Measurements from ENCODE around the gene OLIG2.

The OLIG2 gene

DNA sequence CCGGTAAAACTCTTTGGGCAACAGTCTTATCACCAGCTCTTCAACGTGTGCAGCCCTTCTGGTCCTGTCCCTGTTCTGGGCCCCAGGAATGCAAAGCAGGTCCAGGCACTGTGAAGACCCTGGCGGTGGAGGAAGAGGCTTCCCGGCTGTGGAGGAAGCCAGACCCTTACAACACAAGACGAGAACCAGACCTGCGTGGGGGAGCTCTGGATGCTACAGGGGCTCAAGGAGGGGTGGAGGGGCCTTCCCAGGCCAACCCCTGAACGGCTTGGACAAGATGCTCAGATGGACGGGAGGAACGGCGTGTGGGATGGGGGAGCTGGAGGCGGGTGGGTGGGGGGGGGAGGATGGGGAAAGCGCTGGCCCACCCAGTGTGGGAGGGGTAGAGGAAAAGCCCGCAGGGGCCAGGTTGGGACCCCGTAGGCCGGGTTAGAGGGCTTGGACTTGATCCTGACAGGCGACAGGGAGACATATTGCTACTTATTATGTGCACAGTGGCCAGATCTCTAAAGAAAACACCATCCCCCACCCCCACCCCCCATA lies 5.1 kb upstream of the OLIG2 start:
- no peak for DNase-seq

DNA sequence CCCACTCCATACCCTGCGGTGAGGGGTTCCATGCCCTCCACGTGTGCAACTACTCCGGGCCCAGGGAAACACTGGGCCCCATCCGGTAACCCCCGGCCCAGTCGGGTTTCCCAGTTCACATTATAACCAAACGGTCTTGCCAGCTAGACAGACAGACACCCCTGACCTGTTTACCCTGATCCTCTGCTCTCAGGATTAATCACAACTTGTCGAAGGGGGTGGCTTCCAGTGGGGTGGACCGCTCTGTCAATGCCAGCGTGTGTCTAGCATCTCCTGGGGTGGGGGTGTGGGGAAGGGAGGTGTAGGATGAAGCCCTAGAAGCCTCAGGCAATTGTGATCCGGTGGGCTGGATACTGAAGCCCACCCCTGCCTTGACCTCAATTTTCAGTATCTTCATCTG lies 4.6 kb upstream of the OLIG2 start:
- DNase-seq: no peak

DNA sequence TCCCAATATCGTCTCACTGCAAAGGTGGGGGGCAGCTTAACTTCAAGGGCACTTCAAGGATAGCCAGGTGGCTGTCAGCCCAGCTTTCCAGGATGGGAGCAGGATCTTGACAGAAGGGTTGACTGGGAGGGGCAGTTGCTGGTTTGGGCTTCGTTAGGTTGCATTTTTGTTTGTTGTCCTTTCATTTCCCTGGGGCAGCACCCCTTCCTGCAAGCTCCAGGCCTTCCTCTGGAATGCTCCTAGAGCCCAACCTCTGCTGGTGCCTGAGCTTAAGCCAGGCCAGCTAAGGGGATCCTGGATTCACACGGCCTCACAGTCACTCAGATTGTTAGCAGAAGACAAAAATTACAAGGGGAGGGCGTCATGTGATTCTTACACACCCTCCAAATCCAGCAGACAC lies 4.1 kb upstream of the OLIG2 start:
- no peak for DNase-seq

GRCh38 chr21:33022489-33022827 lies 3.3 kb upstream of the OLIG2 start:
- no peak for DNase-seq

GRCh38 chr21:33022828-33023573 lies 2.7 kb upstream of the OLIG2 start:
- DNase-seq: no peak

- no peak for DNase-seq
Observed at GRCh38 chr21:33023574-33024200, 2.0 kb upstream of the OLIG2 start.

GRCh38 chr21:33024201-33025103 lies 1.3 kb upstream of the OLIG2 start:
- no peak for DNase-seq

GRCh38 chr21:33025106-33025488 lies 638 bp upstream of the OLIG2 start:
- no peak for DNase-seq

DNA sequence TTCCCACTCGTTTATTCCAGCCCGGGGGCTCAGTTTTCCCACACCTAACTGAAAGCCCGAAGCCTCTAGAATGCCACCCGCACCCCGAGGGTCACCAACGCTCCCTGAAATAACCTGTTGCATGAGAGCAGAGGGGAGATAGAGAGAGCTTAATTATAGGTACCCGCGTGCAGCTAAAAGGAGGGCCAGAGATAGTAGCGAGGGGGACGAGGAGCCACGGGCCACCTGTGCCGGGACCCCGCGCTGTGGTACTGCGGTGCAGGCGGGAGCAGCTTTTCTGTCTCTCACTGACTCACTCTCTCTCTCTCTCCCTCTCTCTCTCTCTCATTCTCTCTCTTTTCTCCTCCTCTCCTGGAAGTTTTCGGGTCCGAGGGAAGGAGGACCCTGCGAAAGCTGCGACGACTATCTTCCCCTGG lies 716 bp downstream of the OLIG2 start:
- no peak for DNase-seq

GRCh38 chr21:33026878-33027400 lies 1.2 kb downstream of the OLIG2 start:
- no peak for DNase-seq

DNA sequence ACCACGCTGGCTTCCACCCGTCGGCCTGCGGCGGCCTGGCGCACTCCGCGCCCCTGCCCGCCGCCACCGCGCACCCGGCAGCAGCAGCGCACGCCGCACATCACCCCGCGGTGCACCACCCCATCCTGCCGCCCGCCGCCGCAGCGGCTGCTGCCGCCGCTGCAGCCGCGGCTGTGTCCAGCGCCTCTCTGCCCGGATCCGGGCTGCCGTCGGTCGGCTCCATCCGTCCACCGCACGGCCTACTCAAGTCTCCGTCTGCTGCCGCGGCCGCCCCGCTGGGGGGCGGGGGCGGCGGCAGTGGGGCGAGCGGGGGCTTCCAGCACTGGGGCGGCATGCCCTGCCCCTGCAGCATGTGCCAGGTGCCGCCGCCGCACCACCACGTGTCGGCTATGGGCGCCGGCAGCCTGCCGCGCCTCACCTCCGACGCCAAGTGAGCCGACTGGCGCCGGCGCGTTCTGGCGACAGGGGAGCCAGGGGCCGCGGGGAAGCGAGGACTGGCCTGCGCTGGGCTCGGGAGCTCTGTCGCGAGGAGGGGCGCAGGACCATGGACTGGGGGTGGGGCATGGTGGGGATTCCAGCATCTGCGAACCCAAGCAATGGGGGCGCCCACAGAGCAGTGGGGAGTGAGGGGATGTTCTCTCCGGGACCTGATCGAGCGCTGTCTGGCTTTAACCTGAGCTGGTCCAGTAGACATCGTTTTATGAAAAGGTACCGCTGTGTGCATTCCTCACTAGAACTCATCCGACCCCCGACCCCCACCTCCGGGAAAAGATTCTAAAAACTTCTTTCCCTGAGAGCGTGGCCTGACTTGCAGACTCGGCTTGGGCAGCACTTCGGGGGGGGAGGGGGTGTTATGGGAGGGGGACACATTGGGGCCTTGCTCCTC lies 1.9 kb downstream of the OLIG2 start:
- DNase-seq: no peak

GRCh38 chr21:33028287-33028670 lies 2.5 kb downstream of the OLIG2 start:
- DNase-seq: no peak

DNA sequence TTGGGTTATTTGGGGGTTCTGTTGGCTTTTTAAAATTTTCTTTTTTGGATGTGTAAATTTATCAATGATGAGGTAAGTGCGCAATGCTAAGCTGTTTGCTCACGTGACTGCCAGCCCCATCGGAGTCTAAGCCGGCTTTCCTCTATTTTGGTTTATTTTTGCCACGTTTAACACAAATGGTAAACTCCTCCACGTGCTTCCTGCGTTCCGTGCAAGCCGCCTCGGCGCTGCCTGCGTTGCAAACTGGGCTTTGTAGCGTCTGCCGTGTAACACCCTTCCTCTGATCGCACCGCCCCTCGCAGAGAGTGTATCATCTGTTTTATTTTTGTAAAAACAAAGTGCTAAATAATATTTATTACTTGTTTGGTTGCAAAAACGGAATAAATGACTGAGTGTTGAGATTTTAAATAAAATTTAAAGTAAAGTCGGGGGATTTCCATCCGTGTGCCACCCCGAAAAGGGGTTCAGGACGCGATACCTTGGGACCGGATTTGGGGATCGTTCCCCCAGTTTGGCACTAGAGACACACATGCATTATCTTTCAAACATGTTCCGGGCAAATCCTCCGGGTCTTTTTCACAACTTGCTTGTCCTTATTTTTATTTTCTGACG lies 3.1 kb downstream of the OLIG2 start:
- no peak for DNase-seq

DNA sequence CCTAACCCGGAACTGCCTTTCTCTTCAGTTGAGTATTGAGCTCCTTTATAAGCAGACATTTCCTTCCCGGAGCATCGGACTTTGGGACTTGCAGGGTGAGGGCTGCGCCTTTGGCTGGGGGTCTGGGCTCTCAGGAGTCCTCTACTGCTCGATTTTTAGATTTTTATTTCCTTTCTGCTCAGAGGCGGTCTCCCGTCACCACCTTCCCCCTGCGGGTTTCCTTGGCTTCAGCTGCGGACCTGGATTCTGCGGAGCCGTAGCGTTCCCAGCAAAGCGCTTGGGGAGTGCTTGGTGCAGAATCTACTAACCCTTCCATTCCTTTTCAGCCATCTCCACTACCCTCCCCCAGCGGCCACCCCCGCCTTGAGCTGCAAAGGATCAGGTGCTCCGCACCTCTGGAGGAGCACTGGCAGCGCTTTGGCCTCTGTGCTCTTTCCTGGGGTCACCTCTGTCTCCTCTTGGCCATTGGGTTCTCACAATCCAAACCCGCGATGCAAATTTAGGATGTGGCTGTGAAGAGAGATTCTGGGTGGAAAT lies 3.7 kb downstream of the OLIG2 start:
- no peak for DNase-seq

DNA sequence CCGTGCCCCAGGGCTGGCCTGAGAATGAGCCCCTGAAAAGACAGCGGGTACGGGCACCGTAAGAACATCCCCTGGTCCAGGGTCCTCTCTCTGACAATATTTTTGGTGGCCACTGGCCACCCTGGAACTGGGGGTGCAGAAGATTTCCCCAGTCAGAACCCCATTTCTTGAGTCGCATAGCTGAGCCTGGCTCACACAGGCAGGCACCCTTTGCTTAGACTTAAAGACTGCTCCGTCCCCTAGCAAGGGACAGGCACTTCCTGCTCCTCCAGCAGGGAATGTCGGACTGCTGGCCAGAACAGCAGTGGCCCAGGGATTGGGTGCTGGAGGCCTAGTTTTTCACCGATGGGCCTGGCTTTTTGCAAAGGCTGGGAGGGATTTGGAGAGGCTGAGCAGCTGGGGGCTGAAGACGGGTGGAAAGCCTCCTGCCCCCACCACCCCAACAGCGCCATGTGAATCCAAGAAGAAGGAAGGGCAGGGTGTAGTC lies 4.3 kb downstream of the OLIG2 start:
- DNase-seq: no peak

GRCh38 chr21:33030633-33031032 lies 4.9 kb downstream of the OLIG2 start:
- DNase-seq: no peak

GRCh38 chr21:33031152-33031911 lies 5.6 kb downstream of the OLIG2 start:
- DNase-seq: no peak

DNA sequence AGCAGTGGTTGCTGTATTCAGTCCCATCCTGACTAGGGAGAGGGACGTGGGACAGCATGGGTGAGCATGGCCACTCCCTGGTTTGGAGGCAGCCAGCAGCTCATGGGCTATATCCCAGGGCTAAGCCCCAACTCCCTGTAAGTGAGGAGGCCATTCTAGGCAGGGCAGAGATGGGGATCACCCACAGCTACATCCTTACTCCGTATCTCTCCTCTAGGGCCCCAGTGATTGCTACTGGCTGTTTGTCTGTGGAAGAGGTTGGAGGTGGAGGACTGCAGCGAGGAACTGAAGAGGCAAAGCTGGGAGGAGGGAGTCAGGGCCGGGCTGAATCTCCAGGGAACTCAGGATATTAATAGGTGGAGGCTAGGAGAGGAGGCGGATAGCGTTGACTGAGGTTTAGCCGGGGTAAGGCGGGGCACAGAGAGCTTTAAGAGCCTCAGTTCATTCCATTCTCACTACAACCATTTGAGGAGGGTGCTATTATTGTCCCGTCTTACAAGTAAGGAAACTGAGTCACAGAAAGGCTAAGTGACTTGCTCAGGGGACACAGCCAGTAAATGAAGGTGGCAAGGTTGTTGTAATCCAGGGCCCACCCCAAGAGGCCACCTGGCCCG lies 6.8 kb downstream of the OLIG2 start:
- no peak for DNase-seq

DNA sequence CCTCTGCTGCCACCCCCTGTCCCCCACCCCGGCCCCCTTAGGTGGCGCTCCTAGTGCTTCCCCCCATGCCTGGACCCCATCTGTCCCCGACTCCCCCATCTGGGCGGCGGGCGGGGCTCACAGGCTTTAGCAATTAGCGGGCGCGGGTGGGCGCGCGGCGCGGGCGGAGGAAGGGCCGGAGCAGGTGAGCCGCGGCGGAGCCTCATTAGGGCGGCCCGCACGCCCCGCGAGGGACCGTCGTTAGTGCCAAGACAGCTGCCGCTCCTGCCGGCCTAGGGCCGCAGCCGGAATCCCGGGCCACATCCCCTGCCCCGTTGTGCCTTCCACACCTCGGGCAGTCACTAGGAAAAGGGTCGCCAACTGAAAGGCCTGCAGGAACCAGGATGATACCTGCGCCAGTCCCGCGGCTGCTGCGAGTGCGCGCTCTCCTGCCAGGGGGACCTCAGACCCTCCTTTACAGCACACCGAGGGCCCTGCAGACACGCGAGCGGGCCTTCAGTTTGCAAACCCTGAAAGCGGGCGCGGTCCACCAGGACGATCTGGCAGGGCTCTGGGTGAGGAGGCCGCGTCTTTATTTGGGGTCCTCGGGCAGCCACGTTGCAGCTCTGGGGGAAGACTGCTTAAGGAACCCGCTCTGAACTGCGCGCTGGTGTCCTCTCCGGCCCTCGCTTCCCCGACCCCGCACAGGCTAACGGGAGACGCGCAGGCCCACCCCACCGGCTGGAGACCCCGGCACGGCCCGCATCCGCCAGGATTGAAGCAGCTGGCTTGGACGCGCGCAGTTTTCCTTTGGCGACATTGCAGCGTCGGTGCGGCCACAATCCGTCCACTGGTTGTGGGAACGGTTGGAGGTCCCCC lies 7.6 kb downstream of the OLIG2 start:
- no peak for DNase-seq
